ENCODE measurements around the gene NR0B1. TPM values are rescaled to one million over a fixed set of nuclear protein-coding genes. Genes with fewer than 3 reads are reported as not detected.

NR0B1 gene
- total and polyA plus RNA-seq, 7 donors: 0.06 TPM; not detected in 6

- no peaks in the 10 kb centered on the region for H3K9me3 ChIP-seq
- no peaks in the 10 kb centered on the region for H3K4me1 ChIP-seq
- H3K27me3 ChIP-seq: no peaks in the 10 kb centered on the region
- no peak for DNase-seq
- TF ChIP-seq EP300 (IDR thresholded peaks at IDR 0.05): no peak
- no peak for TF ChIP-seq CTCF (IDR thresholded peaks at IDR 0.05)
- H3K4me3 ChIP-seq: no peak overlapping the region
- intact Hi-C loops (cut with DNase I): no loop called here
- H3K36me3 ChIP-seq: no peaks in the 10 kb centered on the region
- H3K27ac ChIP-seq: no peak overlapping the region
Observed at GRCh38 chrX:30261012-30261411, 48.2 kb downstream of the NR0B1 start.

GRCh38 chrX:30259927-30260326 lies 49.3 kb downstream of the NR0B1 start:
- H3K4me3 ChIP-seq: no peak overlapping the region
- H3K27ac ChIP-seq: no peak overlapping the region
- no peaks in the 10 kb centered on the region for H3K36me3 ChIP-seq
- H3K27me3 ChIP-seq: no peaks in the 10 kb centered on the region
- no peaks in the 10 kb centered on the region for H3K4me1 ChIP-seq
- H3K9me3 ChIP-seq: no peaks in the 10 kb centered on the region
- 50 to 82% methylated on average over 2 of the region's 2 CpGs for WGBS, 2 donors
- intact Hi-C loops (cut with DNase I): no loop called here
- TF ChIP-seq EP300 (IDR thresholded peaks at IDR 0.05) (no peak), POLR2AphosphoS5 (IDR thresholded peaks at IDR 0.05) (no peak), POLR2A (IDR thresholded peaks at IDR 0.05) (no peak), CTCF (IDR thresholded peaks at IDR 0.05) (no peak)
- no peak for DNase-seq

Other genes with a start within 250 kb of the NR0B1 start
- not detected for gene MAGEB2, start 93.8 kb downstream of the NR0B1 start, total RNA-seq
- gene MAGEB2, start 93.8 kb downstream of the NR0B1 start, polyA plus RNA-seq: not detected
- not detected for gene MAGEB3, start 78.7 kb downstream of the NR0B1 start, total RNA-seq
- gene MAGEB3, start 78.7 kb downstream of the NR0B1 start, polyA plus RNA-seq: not detected
- gene MAGEB4, start 67.4 kb downstream of the NR0B1 start, total RNA-seq: not detected
- not detected for gene MAGEB4, start 67.4 kb downstream of the NR0B1 start, polyA plus RNA-seq
- not detected for gene MAGEB1, start 62.2 kb downstream of the NR0B1 start, total RNA-seq
- not detected for gene MAGEB1, start 62.2 kb downstream of the NR0B1 start, polyA plus RNA-seq

Data from sigmoid colon (tissue), 7 donors.